C4-2B (cell line): ENCODE results near the gene ARL2BP.

Source experiments
- H3K27ac ChIP-seq: fragments of 450-650 bp; 2 replicates; pipeline ENCODE4 v1.5.1; 2017
- CTCF ChIP-seq: fragments of 450-650 bp; conservative IDR thresholded peaks from 2 replicates; pipeline ENCODE4 v1.5.1; 2017; ENCODE audit warnings: mild to moderate bottlenecking
- ZFX ChIP-seq: fragments of 450-650 bp; IDR thresholded peaks from 2 replicates; pipeline ENCODE4 v1.6.1; 2017

Gene ARL2BP

GRCh38 chr16:57226701-57227621 is 18.1 kb upstream of the ARL2BP start:
- no peak overlapping the region for H3K27ac ChIP-seq
- no peak for TF ChIP-seq CTCF
- TF ChIP-seq ZFX, result no peak

DNA sequence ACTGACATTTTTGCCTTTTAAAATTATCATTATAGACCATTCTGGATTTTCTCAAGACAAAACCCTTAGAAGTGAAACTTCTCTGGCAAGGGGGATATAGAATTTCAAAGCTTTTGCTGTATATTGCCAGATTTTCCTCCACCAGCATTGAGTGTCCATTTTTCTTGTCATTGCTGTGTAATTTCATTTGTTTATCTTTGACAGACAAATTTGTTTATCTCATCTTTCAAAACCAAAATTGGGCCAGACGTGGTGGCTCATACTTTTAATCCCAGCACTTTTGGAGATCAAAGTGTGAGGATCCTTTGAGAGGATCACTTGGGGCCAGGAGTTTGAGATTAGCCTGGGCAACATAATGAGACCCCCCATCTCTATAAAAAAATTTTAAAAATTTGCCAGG is 16.0 kb upstream of the ARL2BP start:
- H3K27ac ChIP-seq, result no peak overlapping the region
- no peak for TF ChIP-seq CTCF
- no peak for TF ChIP-seq ZFX

DNA sequence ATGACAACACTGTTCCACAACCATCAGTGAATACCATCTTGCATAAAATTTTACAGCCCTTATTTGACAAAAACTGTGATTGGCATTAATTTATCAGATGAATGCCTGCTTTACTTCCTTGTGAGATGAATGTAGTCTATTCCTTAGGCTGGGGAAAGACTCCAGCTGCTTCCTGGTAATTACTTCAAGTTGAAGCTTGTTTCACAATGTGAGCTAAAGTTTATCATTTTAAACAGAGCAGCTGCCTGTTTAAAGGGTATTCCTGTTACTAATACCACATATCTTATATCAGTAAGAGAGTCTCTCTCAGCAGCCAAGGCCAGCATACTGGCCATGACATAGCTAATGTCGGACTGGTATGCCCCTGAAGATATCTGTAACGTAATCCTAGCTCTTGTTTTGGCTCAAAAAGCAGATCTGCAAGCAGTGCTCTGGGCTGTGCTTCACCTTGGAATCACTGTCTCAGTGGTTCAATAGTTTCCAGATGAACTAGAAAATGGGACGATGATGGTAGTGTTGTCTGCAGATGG is 13.2 kb upstream of the ARL2BP start:
- no peak overlapping the region for H3K27ac ChIP-seq
- TF ChIP-seq CTCF (no peak), ZFX (no peak)

DNA sequence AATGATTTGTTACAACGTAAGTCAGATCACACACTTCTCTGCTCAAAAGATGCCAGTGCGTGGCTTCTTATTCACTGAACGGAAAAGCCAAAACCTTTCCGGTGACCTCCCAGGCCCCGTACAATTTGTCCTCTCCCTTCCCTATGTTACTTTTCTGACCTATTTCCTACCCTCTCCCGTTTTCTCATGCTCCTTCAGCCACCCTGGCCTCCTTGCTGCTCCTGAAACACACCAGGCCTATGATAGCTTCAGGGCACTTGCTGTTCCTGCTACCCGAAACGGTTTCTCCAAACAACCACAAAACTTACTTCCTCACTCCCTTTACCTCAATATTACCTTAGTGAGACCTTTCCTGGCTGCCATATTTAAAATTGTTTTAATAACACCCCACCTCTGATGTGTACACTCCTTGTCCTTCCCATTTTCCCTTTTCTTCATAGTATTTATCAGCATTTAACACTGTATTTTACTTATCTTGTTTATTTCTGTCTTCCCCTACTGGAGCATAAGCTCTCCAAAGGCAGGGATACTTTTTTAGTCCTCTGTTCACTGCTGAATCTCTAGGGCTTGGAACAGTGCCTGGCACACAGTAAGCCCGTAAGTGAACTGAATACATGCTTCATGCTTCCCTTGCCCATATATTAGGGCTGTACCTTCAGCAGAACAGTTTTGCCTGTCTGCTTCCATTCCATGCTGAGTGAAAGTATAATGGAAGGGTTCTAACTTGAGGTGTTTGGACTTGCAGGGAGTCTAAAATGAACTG is 10.9 kb upstream of the ARL2BP start:
- TF ChIP-seq CTCF, result no peak
- TF ChIP-seq ZFX, result no peak
- no peak overlapping the region for H3K27ac ChIP-seq

DNA sequence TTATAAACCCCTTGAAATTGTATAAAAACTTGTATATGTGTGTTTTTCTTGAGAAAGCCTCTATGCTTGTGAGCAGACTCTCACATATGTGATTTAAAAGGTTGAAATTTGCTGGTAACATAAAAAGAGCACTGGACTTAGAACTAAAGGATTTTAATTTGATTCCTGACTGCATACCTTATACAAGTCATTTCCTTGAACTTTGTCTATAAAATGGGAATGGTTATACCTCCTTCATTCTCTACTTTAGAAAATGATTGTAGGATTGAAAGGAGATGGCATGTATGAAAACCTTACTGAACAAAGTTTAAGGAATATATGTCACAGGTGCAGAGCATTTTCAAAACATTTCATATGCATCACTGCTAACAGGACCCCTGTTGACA is 10.4 kb upstream of the ARL2BP start:
- no peak overlapping the region for H3K27ac ChIP-seq
- TF ChIP-seq CTCF (no peak), ZFX (no peak)

DNA sequence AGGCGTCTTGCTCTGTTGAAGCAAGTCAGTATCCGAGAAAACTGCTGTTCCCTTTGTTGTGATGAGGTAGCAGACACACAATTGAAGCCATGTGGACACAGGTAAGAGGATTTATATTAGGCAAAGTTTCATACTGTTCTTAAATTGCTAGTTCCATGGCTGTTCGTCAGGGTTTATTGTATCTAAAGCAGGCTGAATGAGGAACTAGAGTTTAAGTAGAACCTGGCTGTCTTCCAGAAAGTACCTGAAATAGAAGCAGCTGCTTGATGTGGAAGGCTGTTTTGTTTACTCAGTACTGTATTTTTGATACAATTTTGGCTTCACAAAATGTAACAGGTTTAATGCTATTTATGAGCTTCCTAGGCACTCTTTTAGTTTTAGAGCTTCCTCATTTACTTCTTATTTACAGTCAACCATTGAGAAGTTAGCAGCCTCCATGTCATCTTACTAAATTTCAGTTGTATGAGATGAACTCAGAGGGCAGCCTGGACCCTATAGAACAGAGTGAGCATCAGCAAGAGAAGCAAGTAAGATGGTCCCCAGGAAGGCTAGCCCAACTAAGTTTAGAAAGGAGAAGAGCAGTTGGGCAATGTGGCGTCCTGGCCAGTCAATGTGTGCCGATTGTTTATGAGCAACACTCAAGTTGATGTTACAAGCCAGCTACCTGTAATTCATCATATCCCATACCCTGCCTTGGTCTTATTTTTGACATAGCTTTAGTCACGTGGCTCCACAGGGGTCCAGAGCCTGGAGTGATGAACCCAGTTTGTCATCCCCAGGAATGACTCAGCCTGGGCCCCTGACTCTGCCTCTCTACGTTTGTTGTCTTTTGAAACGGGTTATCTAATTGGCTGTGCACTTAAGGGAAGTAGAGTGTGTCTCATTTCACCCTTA is 9.7 kb upstream of the ARL2BP start:
- TF ChIP-seq CTCF, result no peak
- no peak for TF ChIP-seq ZFX
- H3K27ac ChIP-seq, result no peak overlapping the region
